Mesenchymal stem cell (in vitro differentiated cells and primary cell): ENCODE data around the gene GSTT2.
"Not testable (repeated sequence)": the region's sequence is repeated elsewhere in the genome, so short reads cannot be mapped to it uniquely, and the experiment has no call there.

Source experiments
- DNase-seq: peaks from one replicate; pipeline ENCODE4 v3.0.0-alpha.2; 2013
- H2AFZ ChIP-seq: one replicate; pipeline ENCODE4 v1.6.1; 2013; ENCODE audit warnings: low read depth, mild to moderate bottlenecking, control low read depth, inconsistent platforms, low read length, moderate library complexity
- H2AK5ac ChIP-seq: 2 replicates; pipeline ENCODE4 v1.6.1; 2013; ENCODE audit warnings: low read length, moderate library complexity, mild to moderate bottlenecking, inconsistent platforms; ENCODE audit not compliant: severe bottlenecking
- H2BK120ac ChIP-seq: one replicate; pipeline ENCODE4 v1.6.1; 2013; ENCODE audit warnings: low read depth, mild to moderate bottlenecking, inconsistent platforms, low read length, moderate library complexity
- H2BK12ac ChIP-seq, 2 experiments: one replicate each; pipeline ENCODE4 v1.6.1; 2013; ENCODE audit warnings: inconsistent platforms in 2 of 2, low read length in 2 of 2, mild to moderate bottlenecking in 2 of 2, moderate library complexity in 2 of 2, control low read depth in 1 of 2
- H2BK15ac ChIP-seq: one replicate; pipeline ENCODE4 v1.6.1; 2013; ENCODE audit warnings: mild to moderate bottlenecking, low read depth, inconsistent platforms; ENCODE audit not compliant: poor library complexity, severe bottlenecking
- H2BK5ac ChIP-seq: 2 replicates; pipeline ENCODE4 v1.6.1; 2013; ENCODE audit warnings: low read depth, mild to moderate bottlenecking, low read length, control low read depth, inconsistent platforms; ENCODE audit not compliant: poor library complexity, severe bottlenecking
- H3K14ac ChIP-seq, 2 experiments: one replicate each; pipeline ENCODE4 v1.6.1; 2013; ENCODE audit warnings: inconsistent platforms in 2 of 2, low read length in 2 of 2, control low read depth in 1 of 2, mild to moderate bottlenecking in 1 of 2, moderate library complexity in 1 of 2
- H3K18ac ChIP-seq, 2 experiments: one replicate each; pipeline ENCODE4 v1.6.1; 2013; ENCODE audit warnings: inconsistent platforms in 2 of 2, low read length in 2 of 2, control low read depth in 1 of 2, low read depth in 1 of 2, mild to moderate bottlenecking in 1 of 2
- H3K23ac ChIP-seq, 2 experiments: one replicate each; pipeline ENCODE4 v1.6.1; 2013; ENCODE audit warnings: inconsistent platforms in 2 of 2, low read length in 2 of 2, mild to moderate bottlenecking in 2 of 2, moderate library complexity in 2 of 2, control low read depth in 1 of 2
- H3K27ac ChIP-seq: 2 replicates; pipeline ENCODE4 v1.5.1; 2013; ENCODE audit warnings: mild to moderate bottlenecking, moderate library complexity, low read length, control low read depth, inconsistent platforms; ENCODE audit not compliant: poor library complexity, severe bottlenecking
- H3K27me3 ChIP-seq, 2 experiments: 2 replicates each; pipeline versions ENCODE4 v1.6.1 to v1.7.0; 2013; ENCODE audit warnings: low read length in 2 of 2, mild to moderate bottlenecking in 2 of 2, moderate library complexity in 2 of 2, control low read depth in 1 of 2, inconsistent platforms in 1 of 2; ENCODE audit not compliant: control insufficient read depth in 1 of 2, insufficient read depth in 1 of 2
- H3K36me3 ChIP-seq, 2 experiments: 2 replicates each; pipeline versions ENCODE4 v1.6.1 to v1.7.0; 2013; ENCODE audit warnings: low read length in 2 of 2, control low read depth in 1 of 2, inconsistent platforms in 1 of 2, low read depth in 1 of 2, mild to moderate bottlenecking in 1 of 2; ENCODE audit not compliant: insufficient read depth in 2 of 2, control insufficient read depth in 1 of 2
- H3K4ac ChIP-seq, 2 experiments: one replicate each; pipeline ENCODE4 v1.6.1; 2013; ENCODE audit warnings: inconsistent platforms in 2 of 2, low read length in 2 of 2, mild to moderate bottlenecking in 2 of 2, moderate library complexity in 2 of 2, control low read depth in 1 of 2, low read depth in 1 of 2
- H3K4me1 ChIP-seq: 2 replicates; pipeline ENCODE4 v1.6.1; 2013; ENCODE audit warnings: low read depth, low read length, control low read depth; ENCODE audit not compliant: control insufficient read depth, insufficient read depth
- H3K4me2 ChIP-seq: 2 replicates; pipeline ENCODE4 v1.6.1; 2013; ENCODE audit warnings: low read length, mild to moderate bottlenecking, inconsistent platforms; ENCODE audit not compliant: poor library complexity, severe bottlenecking
- H3K4me3 ChIP-seq, 2 experiments: 2 replicates each; pipeline versions ENCODE4 v1.5.1 to v1.7.0; 2013; ENCODE audit warnings: low read length in 2 of 2, mild to moderate bottlenecking in 2 of 2, control low read depth in 1 of 2, low read depth in 1 of 2; ENCODE audit not compliant: insufficient read depth in 1 of 2
- H3K79me1 ChIP-seq: replicated peaks from 2 replicates; pipeline ENCODE4 v1.6.1; 2013; ENCODE audit warnings: mild to moderate bottlenecking, control low read depth, low read length, inconsistent platforms; ENCODE audit not compliant: poor library complexity, severe bottlenecking
- H3K9ac ChIP-seq: 2 replicates; pipeline ENCODE4 v1.7.0; 2013; ENCODE audit warnings: mild to moderate bottlenecking, low read length, moderate library complexity
- H3K9me3 ChIP-seq: 2 replicates; pipeline ENCODE4 v1.7.0; 2013; ENCODE audit warnings: mild to moderate bottlenecking, low read length; ENCODE audit not compliant: control insufficient read depth
- H4K8ac ChIP-seq: one replicate; pipeline ENCODE4 v1.6.1; 2013; ENCODE audit warnings: inconsistent platforms, mild to moderate bottlenecking, low read length, moderate library complexity
- H4K91ac ChIP-seq: one replicate; pipeline ENCODE4 v1.6.1; 2013; ENCODE audit warnings: mild to moderate bottlenecking, low read length, inconsistent platforms
- WGBS: methylation state at CpG from one replicate; pipeline ENCODE4 v1.1.7; 2013; ENCODE audit warnings: mixed read lengths; 5-methylcytosine and 5-hydroxymethylcytosine counted together

The GSTT2 gene

GRCh38 chr22:23993080-23993479, 13.1 kb downstream of the GSTT2 start:
- not testable (repeated sequence) for H3K4me1 ChIP-seq

GRCh38 chr22:23993581-23994177, 13.7 kb downstream of the GSTT2 start:
- not testable (repeated sequence) for H3K23ac ChIP-seq, H2BK5ac ChIP-seq, H3K27me3 ChIP-seq, H3K4me3 ChIP-seq, H2AK5ac ChIP-seq, H2AFZ ChIP-seq, H3K36me3 ChIP-seq, H3K4me1 ChIP-seq, H3K4ac ChIP-seq, H3K27ac ChIP-seq, H3K9me3 ChIP-seq, H3K79me1 ChIP-seq, H3K9ac ChIP-seq, H2BK120ac ChIP-seq, H2BK15ac ChIP-seq, H2BK12ac ChIP-seq, DNase-seq, H3K4me2 ChIP-seq, H3K18ac ChIP-seq, H4K8ac ChIP-seq, H3K14ac ChIP-seq, H4K91ac ChIP-seq
- WGBS, result 74% methylated on average over 2 of the region's 4 CpGs

More at GRCh38 chr22:23993080-23993479, 13.1 kb downstream of the GSTT2 start:
- not testable (repeated sequence) for DNase-seq, H2BK120ac ChIP-seq, H3K14ac ChIP-seq, H4K8ac ChIP-seq, H2BK15ac ChIP-seq, H3K27me3 ChIP-seq, H2BK12ac ChIP-seq, H2AK5ac ChIP-seq, H3K79me1 ChIP-seq, H3K9ac ChIP-seq, H3K18ac ChIP-seq, H2AFZ ChIP-seq, H3K4ac ChIP-seq, H4K91ac ChIP-seq, H3K4me3 ChIP-seq, H3K4me2 ChIP-seq, H2BK5ac ChIP-seq, H3K23ac ChIP-seq, H3K9me3 ChIP-seq, H3K36me3 ChIP-seq, H3K27ac ChIP-seq
- no CpG with 5 or more reads among the region's 2 CpGs for WGBS

- Histone ChIP-seq H3K18ac (no peak overlapping the region), H2BK120ac (no peak overlapping the region), H3K27ac (no peak overlapping the region), H2BK5ac (no peak overlapping the region), H3K27me3 (no peaks in the 10 kb centered on the region), H2AFZ (no peak overlapping the region), H3K23ac (no peak overlapping the region), H4K91ac (no peak overlapping the region), H3K9ac (no peak overlapping the region), H3K79me1 (no peaks in the 10 kb centered on the region), H3K9me3 (no peaks in the 10 kb centered on the region), H3K4me1 (no peaks in the 10 kb centered on the region), H2BK12ac (no peak overlapping the region), H2BK15ac (no peak overlapping the region), H3K36me3 (no peaks in the 10 kb centered on the region), H4K8ac (no peak overlapping the region), H3K4me2 (no peak overlapping the region), H2AK5ac (no peak overlapping the region), H3K4me3 (no peak overlapping the region), H3K14ac (no peak overlapping the region), H3K4ac (no peak overlapping the region)
- DNase-seq, result no peak
- WGBS, result 100% methylated on average over 1 of the region's 3 CpGs
Measured at GRCh38 chr22:23997092-23997491, 17.2 kb downstream of the GSTT2 start.

GRCh38 chr22:23999779-24000178, 19.8 kb downstream of the GSTT2 start:
- DNase-seq, H3K4me2 ChIP-seq, H2AFZ ChIP-seq, H3K4me3 ChIP-seq, H3K18ac ChIP-seq, H2BK120ac ChIP-seq, H3K4me1 ChIP-seq, H2BK12ac ChIP-seq, H3K4ac ChIP-seq, H2AK5ac ChIP-seq, H3K9me3 ChIP-seq, H2BK5ac ChIP-seq, H3K23ac ChIP-seq, H3K9ac ChIP-seq, H3K27ac ChIP-seq, H3K79me1 ChIP-seq, H3K27me3 ChIP-seq, H4K8ac ChIP-seq, H2BK15ac ChIP-seq, H4K91ac ChIP-seq, H3K36me3 ChIP-seq, H3K14ac ChIP-seq: not testable (repeated sequence)
- WGBS, result 87% methylated on average over 7 of the region's 7 CpGs
